Smooth muscle cell of trachea (primary cell): ENCODE data around the gene ORAI1. TPM values are rescaled to one million over a fixed set of nuclear protein-coding genes. Genes with fewer than 3 reads are reported as not detected.

Experiments used
- total RNA-seq: library from RNA; depleted of rRNA; stranded (reverse); fragments of >200 nt; gene quantifications from 2 replicates; pipeline ENCODE4 v1.2.1, GENCODE V29; 2014

Gene ORAI1
- total RNA-seq, result 8.3 and 14.4 TPM in 2 replicates

GRCh38 chr12:121626087-121626852 lies at the start of gene ORAI1:
Gene ORAI1 (plus strand): TSS chr12:121626530.

DNA sequence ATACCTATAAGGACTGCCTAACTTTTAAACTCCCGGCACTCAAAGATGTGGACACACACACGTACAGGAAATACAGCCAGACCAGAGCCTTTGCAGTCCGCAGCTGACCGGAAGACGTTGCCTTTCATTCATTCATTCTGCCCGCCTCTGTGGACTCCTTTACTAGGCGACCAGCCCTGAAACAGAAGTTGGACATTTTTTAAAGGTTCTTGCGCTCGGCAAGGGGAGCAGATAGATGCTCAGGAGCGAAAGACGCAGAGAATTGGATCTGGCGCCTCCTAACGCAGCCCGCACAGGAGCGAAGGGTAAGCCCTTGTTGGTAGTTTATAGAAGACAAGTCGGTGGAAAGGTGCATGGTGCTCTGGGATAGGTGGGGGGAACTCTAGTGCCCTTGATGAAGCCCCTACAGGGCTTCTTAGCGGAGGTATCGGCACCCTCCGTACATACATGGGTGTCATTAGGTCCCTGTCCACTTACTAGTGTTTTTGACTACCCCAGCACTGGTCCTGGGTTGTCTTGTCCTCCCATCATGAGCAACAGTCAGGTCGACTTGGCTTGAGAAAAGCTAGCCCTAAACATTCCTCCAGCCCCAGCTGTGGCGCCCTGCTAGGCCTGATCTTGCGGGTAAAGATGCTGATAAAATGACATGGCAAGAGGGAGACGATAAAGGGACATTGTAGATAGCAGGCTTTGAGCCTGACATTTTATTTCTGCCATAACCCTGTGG lies 45.2 kb upstream of the ORAI1 start, which contains the start of gene KDM2B:
TSS of gene KDM2B (minus strand) at position 65 of the 727 bp plus-strand sequence. CDS start 112 bp downstream, outside the sequence.

DNA sequence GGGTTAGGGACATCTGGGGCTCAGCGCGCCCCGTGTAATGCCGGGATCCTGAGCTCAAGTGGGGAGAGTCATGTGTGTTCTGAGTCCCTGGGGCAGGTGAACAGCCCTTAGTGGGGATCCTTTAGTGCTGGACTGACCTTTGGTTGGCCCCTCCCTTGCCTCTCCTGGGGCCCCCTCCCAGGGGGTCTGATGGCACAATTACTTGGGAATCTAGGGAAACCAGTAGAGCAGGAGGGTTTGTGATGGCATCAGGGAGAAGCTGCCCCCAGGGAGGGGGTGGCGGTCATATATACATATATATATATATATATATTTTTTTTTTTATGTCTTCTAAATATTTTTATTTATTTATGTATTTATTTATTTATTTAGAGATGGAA lies 43.2 kb downstream of the ORAI1 start, which contains the start of gene MORN3:
TSS of gene MORN3 (minus strand) at position 134 of the 380 bp plus-strand sequence. CDS start 171 bp downstream, outside the sequence.

Other genes starting within 250 kb of the ORAI1 start
- gene RNF34, start 226.4 kb upstream of the ORAI1 start, total RNA-seq, result 47.5 and 50.2 TPM in 2 replicates
- gene KDM2B, start 45.5 kb upstream of the ORAI1 start, total RNA-seq, result 41.7 and 47.5 TPM in 2 replicates
- 0.33 and 0.73 TPM in 2 replicates for gene MORN3, start 43.1 kb downstream of the ORAI1 start, total RNA-seq
- 11.5 and 17.5 TPM in 2 replicates for gene TMEM120B, start 86.2 kb downstream of the ORAI1 start, total RNA-seq
- 8.8 and 9.3 TPM in 2 replicates for gene RHOF, start 167.2 kb downstream of the ORAI1 start, total RNA-seq
- 5.1 and 7.4 TPM in 2 replicates for gene SETD1B, start 177.5 kb downstream of the ORAI1 start, total RNA-seq
- 0.66 and 1.3 TPM in 2 replicates for gene HPD, start 232.3 kb downstream of the ORAI1 start, total RNA-seq